ENCODE data around the gene SCAMP4. TPM values are rescaled to one million over a fixed set of nuclear protein-coding genes. Genes with fewer than 3 reads are reported as not detected.

SCAMP4 gene
- total and polyA plus RNA-seq, 9 of the 15 experiments (the other 6 are each of a cell fraction or from before 2014, with no cell fraction given), result 0.81 to 45.9 (median 12.8) TPM

- TF ChIP-seq GTF3C2 (IDR thresholded peaks at IDR 0.05; ENCODE audit: borderline replicate concordance, extremely low read depth, insufficient read length) (no peak), SRSF3 (IDR thresholded peaks at IDR 0.05; ENCODE audit: insufficient read depth, low read length) (no peak), EP400 (IDR thresholded peaks at IDR 0.05) (no peak), BRF2 (IDR thresholded peaks at IDR 0.05; ENCODE audit: borderline replicate concordance, insufficient read depth, insufficient read length) (no peak), NEUROD1 (IDR thresholded peaks at IDR 0.05; ENCODE audit: borderline replicate concordance, low read depth, low read length, partially characterized antibody) (no peak), TSC22D4 (tag; IDR thresholded peaks at IDR 0.05) (no peak), CBFB (CRISPR knock-in tag; IDR thresholded peaks at IDR 0.05) (no peak), DEAF1 (CRISPR knock-in tag; IDR thresholded peaks at IDR 0.05) (peak; percentile 69), MAZ (CRISPR knock-in tag; conservative IDR thresholded peaks at IDR 0.05 in 1 of 2, IDR thresholded peaks at IDR 0.05 in 1 of 2) (peak; percentile 39 to 42; a peak in 3 of 4 replicates), STAG1 (CRISPR knock-in tag; IDR thresholded peaks at IDR 0.05; ENCODE audit: borderline replicate concordance) (peak; percentile 63), ZFP1 (CRISPR knock-in tag; IDR thresholded peaks at IDR 0.05) (no peak), ZNF518B (CRISPR knock-in tag; IDR thresholded peaks at IDR 0.05) (no peak), ZNF764 (CRISPR knock-in tag; IDR thresholded peaks at IDR 0.05; ENCODE audit: low read depth) (no peak), U2AF2 (optimal IDR thresholded peaks at IDR 0.05; ENCODE audit: low read depth, low read length) (no peak), HNRNPK (IDR thresholded peaks at IDR 0.05; ENCODE audit: low read depth, low read length, poor library complexity, severe bottlenecking) (no peak), ZNF695 (CRISPR knock-in tag; IDR thresholded peaks at IDR 0.05) (no peak), ZNF311 (CRISPR knock-in tag; IDR thresholded peaks at IDR 0.05) (no peak)
Measured at GRCh38 chr19:1929021-1929742, 24.0 kb downstream of the SCAMP4 start (continued).

Data from K562 (cell line).